Caco-2 (cell line): Measurements from ENCODE around the gene CACNA1B. TPM values are rescaled to one million over a fixed set of nuclear protein-coding genes. Genes with fewer than 3 reads are reported as not detected.
"Not testable (repeated sequence)": the region's sequence is repeated elsewhere in the genome, so short reads cannot be mapped to it uniquely, and the experiment has no call there.

ENCODE experiments used
- BruUV-seq: library from RNA; stranded (reverse); fragments of 400-500 nt; replicated peaks from 2 replicates; lab custom pipeline; 2021; lab: Mats Ljungman, UMichigan
- CTCF ChIA-PET: fragments of 300-600 bp; sonication (Branson Sonifier 250); formaldehyde crosslinking; loops from one replicate; lab custom pipeline; 2022; ENCODE audit warnings: antibody characterized with exemption; lab: Charles Lee
- POLR2A ChIA-PET: fragments of 300-600 bp; sonication (Branson Sonifier 250); formaldehyde crosslinking; loops from one replicate; lab custom pipeline; 2022; ENCODE audit warnings: antibody characterized with exemption; lab: Charles Lee
- DNase-seq, 2 experiments: peaks; one replicate each; pipeline versions ENCODE4 v3.0.0 to v3.0.0-alpha.2; 2020 to 2022
- H3K27me3 ChIP-seq: replicated peaks from 2 replicates; pipeline ENCODE4 v1.6.0; 2011; ENCODE audit warnings: low read length; ENCODE audit not compliant: control insufficient read depth, insufficient read depth
- H3K36me3 ChIP-seq: 2 replicates; pipeline ENCODE4 v1.5.1; 2011; ENCODE audit warnings: low read length; ENCODE audit not compliant: control insufficient read depth, insufficient read depth
- H3K4me1 ChIP-seq: fragments of 250-450 bp; sonication (Bioruptor Pico); 2 replicates; pipeline ENCODE4 v1.5.1; 2020; ENCODE audit warnings: mild to moderate bottlenecking
- H3K4me3 ChIP-seq: 2 replicates; pipeline ENCODE4 v1.5.1; 2011; ENCODE audit warnings: low read depth, mild to moderate bottlenecking, control low read depth, low read length
- H3K9me3 ChIP-seq: fragments of 250-450 bp; sonication (Bioruptor Pico); 2 replicates; pipeline ENCODE4 v1.5.1; 2020; ENCODE audit warnings: mild to moderate bottlenecking, moderate library complexity
- H3K27ac Mint-ChIP-seq: one replicate; pipeline ENCODE4 v1.8.0; 2022; ENCODE audit warnings: mixed read lengths; ENCODE audit not compliant: unreplicated experiment
- H3K27me3 Mint-ChIP-seq: one replicate; pipeline ENCODE4 v1.8.0; 2022; ENCODE audit warnings: mixed read lengths; ENCODE audit not compliant: insufficient read depth, unreplicated experiment
- H3K36me3 Mint-ChIP-seq: one replicate; pipeline ENCODE4 v1.8.0; 2022; ENCODE audit warnings: mild to moderate bottlenecking, mixed read lengths; ENCODE audit not compliant: insufficient read depth, unreplicated experiment
- H3K4me1 Mint-ChIP-seq: one replicate; pipeline ENCODE4 v1.8.0; 2022; ENCODE audit warnings: low read depth, mixed read lengths; ENCODE audit not compliant: unreplicated experiment
- H3K4me3 Mint-ChIP-seq: one replicate; pipeline ENCODE4 v1.8.0; 2022; ENCODE audit warnings: mild to moderate bottlenecking, moderate library complexity, mixed read lengths; ENCODE audit not compliant: unreplicated experiment
- H3K9me3 Mint-ChIP-seq: one replicate; pipeline ENCODE4 v1.8.0; 2022; ENCODE audit warnings: mixed read lengths; ENCODE audit not compliant: unreplicated experiment
- intact Hi-C: fragments of 100-400 bp; cut with micrococcal nuclease; formaldehyde crosslinking; loops from one replicate; pipeline ENCODE4 v1.10.0; 2022; ENCODE audit not compliant: unreplicated experiment
- total RNA-seq: library from RNA; stranded (reverse); gene quantifications from 2 replicates; pipeline ENCODE4 v1.2.3, GENCODE V29; 2022

The CACNA1B gene
- total RNA-seq, 1 experiment from 2014 or later: 0.11 TPM

DNA sequence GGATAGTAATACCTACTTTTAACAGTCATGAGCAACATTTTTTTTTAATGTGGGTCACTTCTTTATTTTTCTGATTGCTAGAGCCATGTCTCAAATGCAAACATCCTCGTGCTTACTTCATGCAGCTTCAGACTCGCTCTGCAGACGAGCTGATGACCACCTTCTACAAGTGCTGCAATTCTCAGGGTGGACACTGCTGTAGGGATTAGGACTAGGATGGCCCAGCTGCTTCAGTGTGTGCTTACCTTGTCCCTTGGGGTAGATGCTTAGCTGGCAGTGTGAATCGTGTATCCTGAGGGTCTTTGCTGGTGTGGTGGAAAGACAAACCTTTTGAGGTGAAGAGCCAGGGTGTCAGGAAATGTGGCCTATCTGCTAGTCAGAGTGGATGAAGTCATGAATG lies 251.7 kb downstream of the CACNA1B start:
- POLR2A ChIA-PET, H3K9me3 ChIP-seq, H3K27me3 Mint-ChIP-seq, BruUV-seq, H3K27me3 ChIP-seq, H3K4me3 Mint-ChIP-seq, H3K4me3 ChIP-seq, H3K4me1 Mint-ChIP-seq, CTCF ChIA-PET, H3K9me3 Mint-ChIP-seq, H3K27ac Mint-ChIP-seq, DNase-seq, intact Hi-C loops, H3K36me3 ChIP-seq: not testable (repeated sequence)
- H3K4me1 ChIP-seq: peaks cover 12% of the 10 kb centered on the region
- peaks cover 12% of the 10 kb centered on the region for H3K36me3 Mint-ChIP-seq

DNA sequence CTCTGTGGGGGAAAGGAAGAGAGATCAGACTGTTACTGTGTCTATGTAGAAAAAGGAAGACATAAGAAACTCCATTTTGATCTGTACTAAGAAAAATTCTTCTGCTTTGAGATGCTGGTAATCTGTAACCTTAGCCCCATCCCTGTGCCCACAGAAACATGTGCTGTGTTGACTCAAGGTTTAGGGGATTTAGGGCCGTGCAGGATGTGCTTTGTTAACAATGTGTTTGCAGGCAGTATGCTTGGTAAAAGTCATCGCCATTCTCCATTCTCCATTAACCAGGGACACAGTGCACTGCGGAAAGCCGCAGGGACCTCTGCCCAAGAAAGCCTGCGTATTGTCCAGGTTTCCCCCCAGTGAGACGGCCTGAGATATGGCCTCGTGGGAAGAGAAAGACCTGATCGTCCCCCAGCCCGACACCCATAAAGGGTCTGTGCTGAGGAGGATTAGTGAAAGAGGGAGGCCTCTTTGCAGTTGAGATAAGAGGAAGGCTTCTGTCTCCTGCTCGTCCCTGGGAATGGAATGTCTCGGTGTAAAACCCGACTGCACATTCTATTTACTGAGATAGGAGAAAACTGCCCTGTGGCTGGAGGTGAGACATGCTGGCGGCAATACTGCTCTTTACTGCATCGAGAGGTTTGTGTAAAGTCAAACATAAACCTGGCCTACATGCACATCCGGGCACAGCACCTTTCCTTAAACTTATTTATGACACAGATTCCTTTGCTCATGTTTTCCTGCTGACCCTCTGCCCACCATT lies 255.5 kb downstream of the CACNA1B start:
- H3K9me3 ChIP-seq, H3K9me3 Mint-ChIP-seq, BruUV-seq, CTCF ChIA-PET, H3K27me3 ChIP-seq, H3K36me3 Mint-ChIP-seq, H3K27me3 Mint-ChIP-seq, intact Hi-C loops, POLR2A ChIA-PET, H3K36me3 ChIP-seq, H3K4me3 ChIP-seq: not testable (repeated sequence)
- peak overlapping the region; percentile 62 for H3K4me3 Mint-ChIP-seq
- peaks cover 16% of the 10 kb centered on the region for H3K4me1 ChIP-seq
- peak overlapping the region; percentile 93 for H3K27ac Mint-ChIP-seq
- H3K4me1 Mint-ChIP-seq: peaks cover 14% of the 10 kb centered on the region
- DNase-seq: peak; percentile 72 to 87

DNA sequence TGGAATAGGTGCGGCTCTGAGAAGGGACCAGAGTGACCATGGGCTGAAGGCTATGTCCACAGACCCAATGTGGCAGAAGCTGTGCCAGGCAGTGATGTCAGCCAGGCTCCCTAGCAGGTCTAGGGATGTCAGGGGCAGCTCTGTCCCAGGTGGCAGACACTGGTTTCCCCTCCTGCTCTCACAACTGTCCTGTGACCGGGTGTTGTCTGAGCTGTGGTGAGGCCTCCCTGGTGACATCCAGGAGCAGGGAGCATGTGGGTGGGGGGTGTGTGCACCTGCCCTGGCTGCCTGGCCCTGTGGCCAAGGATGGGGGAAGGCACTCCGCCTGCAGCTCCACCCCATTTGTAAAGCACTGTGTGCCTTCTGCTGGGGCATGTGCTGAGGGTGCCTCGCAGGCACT lies 257.0 kb downstream of the CACNA1B start:
- H3K9me3 ChIP-seq, H3K36me3 ChIP-seq, CTCF ChIA-PET, H3K27me3 ChIP-seq, POLR2A ChIA-PET, intact Hi-C loops, H3K4me3 Mint-ChIP-seq, H3K36me3 Mint-ChIP-seq, H3K4me3 ChIP-seq, DNase-seq, BruUV-seq, H3K27me3 Mint-ChIP-seq, H3K9me3 Mint-ChIP-seq: not testable (repeated sequence)
- Mint-ChIP-seq H3K4me1 (peaks cover 14% of the 10 kb centered on the region), H3K27ac (peak overlapping the region; percentile 57)
- H3K4me1 ChIP-seq: peaks cover 16% of the 10 kb centered on the region

DNA sequence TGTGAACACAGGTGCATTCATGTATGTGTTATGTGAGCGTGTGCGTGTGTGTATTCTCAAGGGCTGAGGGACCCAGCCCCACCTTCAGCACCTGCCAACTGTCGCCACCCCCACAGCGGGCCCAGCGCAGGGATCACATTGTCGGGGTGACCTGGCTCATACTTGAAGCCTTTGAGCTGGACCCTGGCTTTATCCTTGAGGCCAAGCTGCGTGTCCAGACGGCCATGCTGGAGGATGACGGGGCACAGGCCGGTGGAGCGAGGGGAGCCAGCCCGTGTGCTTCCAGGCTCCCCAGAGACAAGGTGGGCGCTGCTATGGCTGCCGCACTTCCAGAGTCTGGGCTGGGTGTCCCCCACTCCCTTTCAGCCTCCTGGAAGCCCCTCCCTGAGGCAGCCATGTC lies 261.5 kb downstream of the CACNA1B start:
- H3K4me1 ChIP-seq, H3K27me3 ChIP-seq, H3K36me3 ChIP-seq, H3K9me3 ChIP-seq, POLR2A ChIA-PET, H3K27me3 Mint-ChIP-seq, H3K4me3 ChIP-seq, intact Hi-C loops, H3K4me1 Mint-ChIP-seq, H3K27ac Mint-ChIP-seq, DNase-seq, H3K4me3 Mint-ChIP-seq, BruUV-seq, H3K9me3 Mint-ChIP-seq, H3K36me3 Mint-ChIP-seq, CTCF ChIA-PET: not testable (repeated sequence)

DNA sequence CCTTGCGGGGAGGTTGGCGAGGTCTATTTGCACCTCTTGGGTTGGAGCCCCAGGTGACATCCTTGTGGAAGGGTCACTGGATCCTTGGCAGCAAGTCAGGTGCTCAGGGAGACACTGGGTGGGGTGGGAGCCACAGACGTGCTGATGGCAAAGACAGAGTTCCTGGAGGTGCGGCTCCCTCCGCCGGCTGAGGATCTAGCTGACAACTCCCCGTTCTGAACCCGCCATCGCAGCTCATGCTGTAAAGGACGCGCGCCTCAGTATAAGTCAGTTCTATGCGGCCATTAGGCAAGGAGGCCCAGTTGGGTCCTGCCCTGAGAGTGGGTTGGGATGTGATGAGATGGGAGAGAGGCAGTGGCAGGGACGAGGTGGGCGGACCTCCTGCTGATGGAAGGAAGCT lies 263.4 kb downstream of the CACNA1B start:
- H3K27me3 ChIP-seq, H3K4me3 Mint-ChIP-seq, H3K27me3 Mint-ChIP-seq, H3K4me1 ChIP-seq, H3K36me3 Mint-ChIP-seq, POLR2A ChIA-PET, H3K27ac Mint-ChIP-seq, intact Hi-C loops, H3K9me3 ChIP-seq, H3K36me3 ChIP-seq, DNase-seq, H3K9me3 Mint-ChIP-seq, BruUV-seq, H3K4me3 ChIP-seq, H3K4me1 Mint-ChIP-seq: not testable (repeated sequence)
- CTCF ChIA-PET: interaction anchor here (0.6 kb wide), 1 partner anchor 9 kb away, joined by 4 read pairs; no protein-coding TSS in a partner anchor

DNA sequence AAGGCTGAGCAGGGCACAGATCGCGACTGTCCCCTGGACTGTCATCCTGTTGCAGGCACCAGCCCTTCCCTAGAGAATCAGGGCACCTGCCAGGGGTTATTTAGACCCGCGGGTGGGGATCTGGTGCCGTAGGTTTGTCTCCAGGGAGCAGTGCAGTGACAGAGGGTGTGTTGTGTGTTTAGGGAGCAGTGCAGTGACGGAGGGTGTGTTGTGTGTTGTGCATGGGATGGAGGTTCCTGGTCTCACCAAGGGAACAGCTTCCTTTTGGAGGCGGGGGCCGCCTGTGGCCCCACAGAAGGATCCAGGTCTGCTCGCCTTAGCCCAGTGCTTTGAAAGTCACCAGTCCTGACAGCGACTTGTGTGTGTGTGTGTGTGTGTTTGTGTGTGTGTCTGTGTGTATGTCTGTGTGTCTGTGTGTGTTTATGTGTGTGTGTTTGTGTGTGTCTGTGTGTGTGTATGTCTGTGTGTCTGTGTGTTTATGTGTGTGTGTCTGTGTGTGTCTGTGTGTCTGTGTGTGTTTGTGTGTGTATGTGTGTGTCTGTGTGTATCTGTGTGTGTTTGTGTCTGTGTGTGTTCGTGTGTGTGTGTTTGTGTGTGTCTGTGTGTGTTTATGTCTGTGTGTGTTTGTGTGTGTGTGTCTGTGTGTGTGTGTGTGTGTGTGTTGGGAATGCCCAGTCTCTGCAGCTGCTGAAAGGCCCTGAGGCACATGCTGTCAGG lies 265.1 kb downstream of the CACNA1B start:
- intact Hi-C loops, H3K36me3 ChIP-seq, BruUV-seq, H3K27me3 Mint-ChIP-seq, POLR2A ChIA-PET, H3K4me1 Mint-ChIP-seq, H3K36me3 Mint-ChIP-seq, CTCF ChIA-PET, H3K9me3 Mint-ChIP-seq, H3K4me3 ChIP-seq, H3K4me3 Mint-ChIP-seq, H3K27ac Mint-ChIP-seq, H3K27me3 ChIP-seq, H3K4me1 ChIP-seq, DNase-seq, H3K9me3 ChIP-seq: not testable (repeated sequence)

DNA sequence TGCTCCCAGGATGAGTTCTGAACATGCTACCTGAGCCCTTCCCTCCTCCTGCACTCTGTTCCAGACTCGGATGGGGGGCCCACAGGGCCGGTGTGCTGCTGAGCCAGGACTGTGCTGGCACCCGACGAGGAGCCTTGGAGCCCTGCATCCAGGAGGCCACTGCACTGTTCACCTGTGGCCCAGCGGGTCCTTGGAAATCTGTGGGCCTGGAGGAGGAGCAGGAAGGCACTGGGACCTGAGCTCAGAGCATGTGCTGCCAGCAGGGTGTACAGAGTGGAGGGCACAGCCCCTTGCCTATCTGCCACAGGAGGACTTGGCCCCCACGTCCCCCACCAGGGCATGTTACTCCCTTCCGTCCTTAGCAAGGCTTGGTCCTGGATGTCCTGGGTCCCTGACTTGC lies 265.9 kb downstream of the CACNA1B start:
- CTCF ChIA-PET, BruUV-seq, H3K36me3 Mint-ChIP-seq: not testable (repeated sequence)

More for the DNA sequence above, 265.9 kb downstream of the CACNA1B start:
- H3K27ac Mint-ChIP-seq, H3K27me3 Mint-ChIP-seq, H3K4me3 Mint-ChIP-seq, H3K4me1 ChIP-seq, DNase-seq, H3K36me3 ChIP-seq, POLR2A ChIA-PET, H3K4me1 Mint-ChIP-seq, H3K4me3 ChIP-seq, H3K27me3 ChIP-seq, H3K9me3 Mint-ChIP-seq, intact Hi-C loops, H3K9me3 ChIP-seq: not testable (repeated sequence)
